C4-2B (cell line): ENCODE results near the gene ARSK.

Experiments used
- ZFX ChIP-seq: fragments of 450-650 bp; IDR thresholded peaks from 2 replicates; pipeline ENCODE4 v1.6.1; 2017
- TF ChIP-seq, protein P1 (sequence below): fragments of 450-650 bp; conservative IDR thresholded peaks from 2 replicates; pipeline ENCODE4 v1.5.1; 2017; ENCODE audit warnings: mild to moderate bottlenecking

DNA sequence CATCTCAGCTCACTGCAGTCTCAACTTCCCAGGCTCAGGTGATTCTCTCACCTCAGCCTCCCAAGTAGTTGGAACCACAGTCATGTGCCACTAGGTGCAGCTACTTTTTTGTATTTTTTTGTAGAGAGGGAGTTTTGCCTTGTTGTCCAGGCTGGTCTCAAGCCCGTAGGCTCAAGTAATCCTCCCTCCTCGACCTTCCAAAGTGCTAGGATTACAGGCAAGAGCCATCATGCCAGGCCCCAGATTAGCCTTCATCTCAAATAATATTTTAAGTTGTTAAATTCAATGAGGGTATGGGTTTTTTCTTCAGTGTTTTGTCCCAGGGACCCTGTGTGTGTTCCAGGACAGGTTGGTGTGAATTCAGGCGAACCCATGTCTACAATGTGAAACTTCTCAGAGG is 79.2 kb downstream of the ARSK start:
- TF ChIP-seq, protein P1, sequence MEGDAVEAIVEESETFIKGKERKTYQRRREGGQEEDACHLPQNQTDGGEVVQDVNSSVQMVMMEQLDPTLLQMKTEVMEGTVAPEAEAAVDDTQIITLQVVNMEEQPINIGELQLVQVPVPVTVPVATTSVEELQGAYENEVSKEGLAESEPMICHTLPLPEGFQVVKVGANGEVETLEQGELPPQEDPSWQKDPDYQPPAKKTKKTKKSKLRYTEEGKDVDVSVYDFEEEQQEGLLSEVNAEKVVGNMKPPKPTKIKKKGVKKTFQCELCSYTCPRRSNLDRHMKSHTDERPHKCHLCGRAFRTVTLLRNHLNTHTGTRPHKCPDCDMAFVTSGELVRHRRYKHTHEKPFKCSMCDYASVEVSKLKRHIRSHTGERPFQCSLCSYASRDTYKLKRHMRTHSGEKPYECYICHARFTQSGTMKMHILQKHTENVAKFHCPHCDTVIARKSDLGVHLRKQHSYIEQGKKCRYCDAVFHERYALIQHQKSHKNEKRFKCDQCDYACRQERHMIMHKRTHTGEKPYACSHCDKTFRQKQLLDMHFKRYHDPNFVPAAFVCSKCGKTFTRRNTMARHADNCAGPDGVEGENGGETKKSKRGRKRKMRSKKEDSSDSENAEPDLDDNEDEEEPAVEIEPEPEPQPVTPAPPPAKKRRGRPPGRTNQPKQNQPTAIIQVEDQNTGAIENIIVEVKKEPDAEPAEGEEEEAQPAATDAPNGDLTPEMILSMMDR, result no peak
- TF ChIP-seq ZFX, result no peak
